HFF-Myc (cell line): ENCODE results near the gene CREBRF.

Experiments
- DNase-seq: peaks from one replicate; pipeline ENCODE4 v3.0.0-alpha.2; 2011; ENCODE audit warnings: low read depth; ENCODE audit errors: extremely low read depth
- H3K4me3 ChIP-seq: replicated peaks from 2 replicates; pipeline ENCODE4 v1.5.1; 2011; ENCODE audit warnings: low read depth, mild to moderate bottlenecking, control low read depth, low read length
- TF ChIP-seq, protein P1 (sequence below): IDR thresholded peaks from 2 replicates; pipeline ENCODE4 v1.5.1; 2012; ENCODE audit warnings: mild to moderate bottlenecking, low read depth, low read length, control low read depth; ENCODE audit errors: missing control alignments

The CREBRF gene

GRCh38 chr5:173047838-173048105 is 8.4 kb upstream of the CREBRF start:
- DNase-seq: no peak
- H3K4me3 ChIP-seq: no peak overlapping the region
- TF ChIP-seq, protein P1, sequence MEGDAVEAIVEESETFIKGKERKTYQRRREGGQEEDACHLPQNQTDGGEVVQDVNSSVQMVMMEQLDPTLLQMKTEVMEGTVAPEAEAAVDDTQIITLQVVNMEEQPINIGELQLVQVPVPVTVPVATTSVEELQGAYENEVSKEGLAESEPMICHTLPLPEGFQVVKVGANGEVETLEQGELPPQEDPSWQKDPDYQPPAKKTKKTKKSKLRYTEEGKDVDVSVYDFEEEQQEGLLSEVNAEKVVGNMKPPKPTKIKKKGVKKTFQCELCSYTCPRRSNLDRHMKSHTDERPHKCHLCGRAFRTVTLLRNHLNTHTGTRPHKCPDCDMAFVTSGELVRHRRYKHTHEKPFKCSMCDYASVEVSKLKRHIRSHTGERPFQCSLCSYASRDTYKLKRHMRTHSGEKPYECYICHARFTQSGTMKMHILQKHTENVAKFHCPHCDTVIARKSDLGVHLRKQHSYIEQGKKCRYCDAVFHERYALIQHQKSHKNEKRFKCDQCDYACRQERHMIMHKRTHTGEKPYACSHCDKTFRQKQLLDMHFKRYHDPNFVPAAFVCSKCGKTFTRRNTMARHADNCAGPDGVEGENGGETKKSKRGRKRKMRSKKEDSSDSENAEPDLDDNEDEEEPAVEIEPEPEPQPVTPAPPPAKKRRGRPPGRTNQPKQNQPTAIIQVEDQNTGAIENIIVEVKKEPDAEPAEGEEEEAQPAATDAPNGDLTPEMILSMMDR: no peak

- H3K4me3 ChIP-seq: no peak overlapping the region
- no peak for DNase-seq
- TF ChIP-seq, protein P1: no peak
Measured at GRCh38 chr5:173050791-173051190, 5.4 kb upstream of the CREBRF start.

- DNase-seq: no peak
- TF ChIP-seq, protein P1: no peak
- H3K4me3 ChIP-seq: no peak overlapping the region
Measured at GRCh38 chr5:173051746-173052145, 4.4 kb upstream of the CREBRF start.

DNA sequence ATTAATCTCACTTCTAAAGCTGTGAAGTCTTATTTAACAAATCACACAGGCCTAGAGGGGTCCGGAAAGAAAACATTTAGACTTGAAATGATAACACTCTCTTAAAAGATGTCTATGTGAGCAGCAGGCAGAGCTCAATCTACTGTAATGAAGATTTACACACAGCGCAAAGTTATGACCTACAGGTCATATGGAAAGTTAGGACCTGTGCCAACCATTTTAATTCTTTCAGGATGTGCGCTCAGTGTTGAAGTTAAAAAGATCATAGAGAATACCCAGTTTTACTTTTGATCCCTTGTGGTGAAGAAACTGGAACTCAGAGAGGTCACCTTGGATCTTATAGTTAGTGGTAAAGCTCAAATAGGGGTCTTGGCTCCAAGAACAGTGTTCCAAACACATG is 3.1 kb upstream of the CREBRF start:
- no peak for DNase-seq
- no peak overlapping the region for H3K4me3 ChIP-seq
- TF ChIP-seq, protein P1: no peak

DNA sequence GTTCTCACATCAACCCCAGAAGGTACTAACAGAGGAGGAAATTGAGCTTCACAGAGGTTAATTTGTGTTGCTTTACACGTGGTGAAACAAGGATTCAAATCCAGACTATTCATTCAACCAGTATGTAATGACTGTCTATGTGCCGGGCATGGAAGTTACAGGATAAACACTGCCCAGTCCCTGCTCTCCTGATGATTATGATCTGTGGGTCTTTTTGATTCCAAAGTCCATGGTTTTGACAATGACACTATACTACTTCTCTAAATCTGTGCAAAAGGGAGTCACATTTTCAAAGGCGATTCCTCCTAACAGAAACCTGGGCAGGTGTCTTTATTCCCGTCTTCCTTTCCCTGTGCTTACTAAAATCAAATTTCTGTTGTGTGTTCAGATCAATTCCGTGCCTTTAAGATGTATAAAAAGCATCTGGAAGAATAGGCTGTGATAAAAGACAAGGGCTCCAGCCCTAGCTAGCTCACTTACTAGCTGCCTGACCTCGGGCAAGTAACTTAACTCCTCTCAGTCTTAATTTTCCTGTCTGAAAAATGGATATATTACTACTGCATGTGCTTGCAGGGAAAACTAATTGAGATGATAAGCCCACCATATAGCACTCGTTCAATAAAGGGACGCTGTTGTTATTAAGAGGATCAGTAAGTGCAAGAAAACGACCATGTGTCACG is 970 bp upstream of the CREBRF start:
- TF ChIP-seq, protein P1: no peak

DNA sequence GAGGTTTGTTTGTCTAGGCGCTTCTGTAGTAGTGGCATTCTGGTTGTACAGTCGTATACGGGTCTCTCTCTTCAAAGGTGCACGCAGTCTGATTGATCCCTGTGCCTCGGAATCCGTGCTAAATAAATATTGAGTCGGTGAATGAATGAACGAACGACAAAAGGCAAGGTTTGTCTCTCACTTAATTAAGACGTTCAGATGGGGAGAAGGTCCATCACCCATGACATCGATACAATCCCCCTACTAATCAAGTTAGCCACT is 500 bp upstream of the CREBRF start:
- no peak for DNase-seq
- H3K4me3 ChIP-seq: peak overlapping the region; percentile 76
- TF ChIP-seq, protein P1: no peak

More for the DNA sequence above, 970 bp upstream of the CREBRF start:
- peak overlapping the region; percentile 76 for H3K4me3 ChIP-seq
- DNase-seq: no peak

GRCh38 chr5:173056783-173057061 is 570 bp downstream of the CREBRF start:
- no peak for DNase-seq
- peak overlapping the region; percentile 76 for H3K4me3 ChIP-seq
- TF ChIP-seq, protein P1: no peak
